Measurements from ENCODE around the gene ALPL.

ALPL gene

GRCh38 chr1:21623410-21623961, 114.3 kb downstream of the ALPL start:
- TF ChIP-seq, protein P1, sequence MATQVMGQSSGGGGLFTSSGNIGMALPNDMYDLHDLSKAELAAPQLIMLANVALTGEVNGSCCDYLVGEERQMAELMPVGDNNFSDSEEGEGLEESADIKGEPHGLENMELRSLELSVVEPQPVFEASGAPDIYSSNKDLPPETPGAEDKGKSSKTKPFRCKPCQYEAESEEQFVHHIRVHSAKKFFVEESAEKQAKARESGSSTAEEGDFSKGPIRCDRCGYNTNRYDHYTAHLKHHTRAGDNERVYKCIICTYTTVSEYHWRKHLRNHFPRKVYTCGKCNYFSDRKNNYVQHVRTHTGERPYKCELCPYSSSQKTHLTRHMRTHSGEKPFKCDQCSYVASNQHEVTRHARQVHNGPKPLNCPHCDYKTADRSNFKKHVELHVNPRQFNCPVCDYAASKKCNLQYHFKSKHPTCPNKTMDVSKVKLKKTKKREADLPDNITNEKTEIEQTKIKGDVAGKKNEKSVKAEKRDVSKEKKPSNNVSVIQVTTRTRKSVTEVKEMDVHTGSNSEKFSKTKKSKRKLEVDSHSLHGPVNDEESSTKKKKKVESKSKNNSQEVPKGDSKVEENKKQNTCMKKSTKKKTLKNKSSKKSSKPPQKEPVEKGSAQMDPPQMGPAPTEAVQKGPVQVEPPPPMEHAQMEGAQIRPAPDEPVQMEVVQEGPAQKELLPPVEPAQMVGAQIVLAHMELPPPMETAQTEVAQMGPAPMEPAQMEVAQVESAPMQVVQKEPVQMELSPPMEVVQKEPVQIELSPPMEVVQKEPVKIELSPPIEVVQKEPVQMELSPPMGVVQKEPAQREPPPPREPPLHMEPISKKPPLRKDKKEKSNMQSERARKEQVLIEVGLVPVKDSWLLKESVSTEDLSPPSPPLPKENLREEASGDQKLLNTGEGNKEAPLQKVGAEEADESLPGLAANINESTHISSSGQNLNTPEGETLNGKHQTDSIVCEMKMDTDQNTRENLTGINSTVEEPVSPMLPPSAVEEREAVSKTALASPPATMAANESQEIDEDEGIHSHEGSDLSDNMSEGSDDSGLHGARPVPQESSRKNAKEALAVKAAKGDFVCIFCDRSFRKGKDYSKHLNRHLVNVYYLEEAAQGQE (IDR thresholded peaks at IDR 0.05; ENCODE audit: insufficient read depth in 1 of 2, low read depth in 2 of 2, low read length in 2 of 2): no peak
- TF ChIP-seq TAF1 (IDR thresholded peaks at IDR 0.05; ENCODE audit: borderline replicate concordance, insufficient read depth, low read length): no peak

GRCh38 chr1:21624571-21625389, 115.6 kb downstream of the ALPL start:
- TF ChIP-seq POLR2AphosphoS5 (IDR thresholded peaks at IDR 0.05; ENCODE audit: low read depth, low read length): no peak
- no peak for TF ChIP-seq TAF1 (IDR thresholded peaks at IDR 0.05; ENCODE audit: borderline replicate concordance, insufficient read depth, low read length)
- TF ChIP-seq FOXP2 (optimal IDR thresholded peaks at IDR 0.05; ENCODE audit: borderline replicate concordance, extremely low read depth, extremely low read length, insufficient read depth): no peak
- TF ChIP-seq, protein P1 (IDR thresholded peaks at IDR 0.05; ENCODE audit: insufficient read depth in 1 of 2, low read depth in 2 of 2, low read length in 2 of 2): no peak
- TF ChIP-seq SIN3A (IDR thresholded peaks at IDR 0.05; ENCODE audit: borderline replicate concordance, insufficient read depth, low read length): no peak

DNA sequence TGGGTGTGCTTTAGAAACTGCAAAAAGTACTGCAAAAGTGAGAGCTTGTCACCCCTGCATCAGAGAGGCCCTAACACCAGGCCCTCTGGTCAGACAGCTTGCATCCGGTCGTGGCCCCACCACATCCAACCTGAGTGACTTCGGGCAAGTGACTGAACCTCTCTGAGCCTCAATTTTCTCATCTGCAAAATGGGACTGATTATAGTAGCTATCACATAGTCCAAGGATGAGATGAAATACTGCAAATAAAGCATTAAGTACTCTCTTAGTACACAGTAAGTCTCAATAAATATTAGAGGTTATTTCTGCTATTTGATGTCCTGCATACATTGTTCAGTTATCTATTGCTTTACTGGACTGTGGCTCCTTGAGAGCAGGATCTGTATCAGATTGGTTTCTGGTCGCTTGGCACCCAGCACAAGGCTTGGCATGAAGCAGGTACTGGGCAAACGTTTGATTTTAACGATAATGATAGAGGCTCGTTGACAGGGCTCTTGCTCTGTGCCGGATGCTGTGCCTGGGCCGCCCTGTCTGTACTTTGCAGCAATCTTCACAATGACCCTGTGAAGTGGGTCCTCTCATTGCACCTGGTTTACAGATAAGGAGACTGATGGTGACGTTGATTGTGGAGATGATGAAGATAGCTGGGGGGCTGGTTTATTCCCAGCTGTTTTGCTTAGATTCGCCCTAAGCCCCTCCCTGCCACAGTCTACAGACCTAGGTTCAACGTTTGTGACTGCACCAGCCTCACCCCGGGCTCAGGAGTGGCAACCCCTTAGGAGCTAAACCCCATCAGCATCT, 116.4 kb downstream of the ALPL start:
- TF ChIP-seq, protein P1 (IDR thresholded peaks at IDR 0.05; ENCODE audit: insufficient read depth in 1 of 2, low read depth in 2 of 2, low read length in 2 of 2): no peak
- no peak for TF ChIP-seq FOXP2 (optimal IDR thresholded peaks at IDR 0.05; ENCODE audit: borderline replicate concordance, extremely low read depth, extremely low read length, insufficient read depth)

DNA sequence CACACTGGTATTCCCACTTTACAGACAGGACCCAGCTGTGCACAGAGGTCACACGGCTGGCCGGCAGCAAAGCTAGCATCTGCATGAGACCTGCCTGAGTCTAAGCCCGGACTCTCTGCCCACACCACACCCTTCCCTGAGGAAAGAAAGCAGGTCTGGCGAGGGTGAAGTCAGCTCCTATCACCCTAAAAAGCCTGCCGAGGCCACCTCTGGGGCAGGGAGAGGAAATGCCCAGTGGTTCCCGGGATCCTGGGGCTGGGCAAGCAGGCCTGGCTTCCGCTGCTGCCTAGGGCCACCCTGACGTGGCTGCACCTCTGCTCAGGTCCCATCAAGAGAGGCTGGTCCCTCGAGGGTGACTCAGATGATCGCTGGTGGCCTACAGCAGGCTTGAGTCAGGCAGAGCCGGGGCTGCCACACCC, 117.7 kb downstream of the ALPL start:
- TF ChIP-seq FOXP2 (optimal IDR thresholded peaks at IDR 0.05; ENCODE audit: borderline replicate concordance, extremely low read depth, extremely low read length, insufficient read depth): no peak
